IPS DF 6.9 (cell line): Measurements from ENCODE around the gene DEFB114.
"Not testable (repeated sequence)": the region's sequence is repeated elsewhere in the genome, so short reads cannot be mapped to it uniquely, and the experiment has no call there.

Experiments
- DNase-seq: peaks from one replicate; pipeline ENCODE4 v3.0.0-alpha.2; 2013; ENCODE audit warnings: low read depth, low spot score
- H3K27ac ChIP-seq: one replicate; pipeline ENCODE4 v1.5.1; 2013; ENCODE audit warnings: low read length, control low read depth
- H3K27me3 ChIP-seq: 2 replicates; pipeline ENCODE4 v1.6.1; 2013; ENCODE audit warnings: mild to moderate bottlenecking, low read length; ENCODE audit not compliant: control insufficient read depth, insufficient read depth
- H3K36me3 ChIP-seq: 2 replicates; pipeline ENCODE4 v1.6.1; 2013; ENCODE audit warnings: low read length; ENCODE audit not compliant: control insufficient read depth, insufficient read depth
- H3K4me1 ChIP-seq: 2 replicates; pipeline ENCODE4 v1.6.1; 2013; ENCODE audit warnings: low read length; ENCODE audit not compliant: control insufficient read depth, insufficient read depth
- H3K4me3 ChIP-seq: 2 replicates; pipeline ENCODE4 v1.5.1; 2013; ENCODE audit warnings: mild to moderate bottlenecking, low read length
- H3K9me3 ChIP-seq: 2 replicates; pipeline ENCODE4 v1.6.1; 2013; ENCODE audit warnings: low read length, inconsistent platforms; ENCODE audit not compliant: control insufficient read depth, insufficient read depth
- WGBS: extraction: QIAGEN DNeasy Blood & Tissue Kit; methylation state at CpG from one replicate; pipeline ENCODE4 v1.1.7; 2013; ENCODE audit warnings: mixed read lengths, missing lambda C conversion rate; ENCODE audit not compliant: insufficient read length, insufficient coverage; 5-methylcytosine and 5-hydroxymethylcytosine counted together

DEFB114 gene

GRCh38 chr6:49969605-49970004 lies 5.6 kb upstream of the DEFB114 start, which contains the start of gene DEFB113:
DEFB113 (minus strand) TSS chr6:49969625; CDS start chr6:49969625, 0 bp downstream.
- Histone ChIP-seq H3K27me3 (no peaks in the 10 kb centered on the region), H3K27ac (no peak within 1 kb of the TSS), H3K36me3 (no peaks in the 10 kb centered on the region), H3K9me3 (no peaks in the 10 kb centered on the region), H3K4me3 (no peak within 1 kb of the TSS), H3K4me1 (no peaks in the 10 kb centered on the region)
- WGBS: no CpG with 5 or more reads among the region's 2 CpGs
- DNase-seq: no peak

GRCh38 chr6:49966823-49967222 lies 2.9 kb upstream of the DEFB114 start:
- Histone ChIP-seq H3K4me1 (no peaks in the 10 kb centered on the region), H3K4me3 (no peak overlapping the region), H3K27me3 (no peaks in the 10 kb centered on the region), H3K27ac (no peak overlapping the region), H3K9me3 (no peaks in the 10 kb centered on the region), H3K36me3 (no peaks in the 10 kb centered on the region)
- DNase-seq: no peak
- WGBS: no CpG with 5 or more reads among the region's 2 CpGs

- H3K4me3 ChIP-seq: no peak overlapping the region
- H3K27me3 ChIP-seq: no peaks in the 10 kb centered on the region
- WGBS: no CpG with 5 or more reads among the region's 2 CpGs
- DNase-seq: peak; percentile 13
- no peaks in the 10 kb centered on the region for H3K4me1 ChIP-seq
- no peak overlapping the region for H3K27ac ChIP-seq
- no peaks in the 10 kb centered on the region for H3K9me3 ChIP-seq
- no peaks in the 10 kb centered on the region for H3K36me3 ChIP-seq
These were observed 2.4 kb upstream of the DEFB114 start for GRCh38 chr6:49966334-49966733.

GRCh38 chr6:49958180-49958579 lies 5.8 kb downstream of the DEFB114 start:
- Histone ChIP-seq H3K36me3 (no peaks in the 10 kb centered on the region), H3K9me3 (no peaks in the 10 kb centered on the region), H3K27ac (no peak overlapping the region), H3K4me1 (no peaks in the 10 kb centered on the region), H3K27me3 (no peaks in the 10 kb centered on the region), H3K4me3 (no peak overlapping the region)
- WGBS: no CpG with 5 or more reads among the region's 1 CpG
- no peak for DNase-seq

- no peaks in the 10 kb centered on the region for H3K9me3 ChIP-seq
- H3K4me1 ChIP-seq: no peaks in the 10 kb centered on the region
- no peaks in the 10 kb centered on the region for H3K36me3 ChIP-seq
- H3K4me3 ChIP-seq: no peak overlapping the region
- H3K27me3 ChIP-seq: no peaks in the 10 kb centered on the region
- H3K27ac ChIP-seq: no peak overlapping the region
- DNase-seq: no peak
These were observed 8.1 kb downstream of the DEFB114 start for GRCh38 chr6:49955847-49956246.

- no peak for DNase-seq
- H3K36me3 ChIP-seq: no peaks in the 10 kb centered on the region
- H3K27ac ChIP-seq: no peak overlapping the region
- H3K27me3 ChIP-seq: no peaks in the 10 kb centered on the region
- WGBS: no CpG with 5 or more reads among the region's 2 CpGs
- no peaks in the 10 kb centered on the region for H3K4me1 ChIP-seq
- H3K4me3 ChIP-seq: no peak overlapping the region
- no peaks in the 10 kb centered on the region for H3K9me3 ChIP-seq
These were observed 12.0 kb downstream of the DEFB114 start for GRCh38 chr6:49951926-49952325.

GRCh38 chr6:49950415-49950751 lies 13.6 kb downstream of the DEFB114 start:
- Histone ChIP-seq H3K4me1 (no peaks in the 10 kb centered on the region), H3K4me3 (no peak overlapping the region), H3K36me3 (no peaks in the 10 kb centered on the region), H3K9me3 (no peaks in the 10 kb centered on the region), H3K27me3 (no peaks in the 10 kb centered on the region), H3K27ac (no peak overlapping the region)
- DNase-seq: no peak
- 100% methylated on average over 1 of the region's 2 CpGs for WGBS

GRCh38 chr6:49949062-49949461 lies 14.9 kb downstream of the DEFB114 start:
- DNase-seq: no peak
- WGBS: no CpG with 5 or more reads among the region's 4 CpGs
- H3K9me3 ChIP-seq: no peaks in the 10 kb centered on the region
- H3K36me3 ChIP-seq: no peaks in the 10 kb centered on the region
- no peak overlapping the region for H3K27ac ChIP-seq
- no peaks in the 10 kb centered on the region for H3K27me3 ChIP-seq
- no peak overlapping the region for H3K4me3 ChIP-seq
- no peaks in the 10 kb centered on the region for H3K4me1 ChIP-seq

- H3K36me3 ChIP-seq: no peaks in the 10 kb centered on the region
- no peak overlapping the region for H3K4me3 ChIP-seq
- no peak for DNase-seq
- no peak overlapping the region for H3K27ac ChIP-seq
- no peaks in the 10 kb centered on the region for H3K27me3 ChIP-seq
- no peaks in the 10 kb centered on the region for H3K4me1 ChIP-seq
- WGBS: no CpG with 5 or more reads among the region's 2 CpGs
- H3K9me3 ChIP-seq: no peaks in the 10 kb centered on the region
These were observed 17.1 kb downstream of the DEFB114 start for GRCh38 chr6:49946835-49947234.

GRCh38 chr6:49944068-49944467 lies 19.9 kb downstream of the DEFB114 start:
- H3K9me3 ChIP-seq, H3K4me3 ChIP-seq, H3K36me3 ChIP-seq, H3K27me3 ChIP-seq, H3K4me1 ChIP-seq, DNase-seq, H3K27ac ChIP-seq: not testable (repeated sequence)
- WGBS: no CpG with 5 or more reads among the region's 3 CpGs

GRCh38 chr6:49939993-49940498 lies 23.9 kb downstream of the DEFB114 start:
- H3K4me3 ChIP-seq: no peak overlapping the region
- WGBS: no CpG with 5 or more reads among the region's 3 CpGs
- no peaks in the 10 kb centered on the region for H3K9me3 ChIP-seq
- H3K4me1 ChIP-seq: no peaks in the 10 kb centered on the region
- H3K36me3 ChIP-seq: no peaks in the 10 kb centered on the region
- H3K27me3 ChIP-seq: no peaks in the 10 kb centered on the region
- no peak overlapping the region for H3K27ac ChIP-seq
- no peak for DNase-seq
